Type B pancreatic cell (in vitro differentiated cells): ENCODE results near the gene CFAP58. TPM values are rescaled to one million over a fixed set of nuclear protein-coding genes. Genes with fewer than 3 reads are reported as not detected.
A peak's percentile ranks its signal among the peaks of the same experiment; 100 is the strongest.

Experiments
- DNase-seq: peaks from one replicate; pipeline ENCODE4 v3.0.0; 2021; ENCODE audit warnings: mixed read lengths; ENCODE audit not compliant: unreplicated experiment; ENCODE audit errors: extremely low spot score
- H3K27ac Mint-ChIP-seq: 2 replicates; pipeline ENCODE4 v1.8.0; 2021; ENCODE audit warnings: mild to moderate bottlenecking, mixed read lengths
- H3K27me3 Mint-ChIP-seq: 2 replicates; pipeline ENCODE4 v1.8.0; 2021; ENCODE audit warnings: mixed read lengths
- H3K36me3 Mint-ChIP-seq: 2 replicates; pipeline ENCODE4 v1.8.0; 2021; ENCODE audit warnings: mixed read lengths
- H3K4me1 Mint-ChIP-seq: one replicate; pipeline ENCODE4 v1.8.0; 2021; ENCODE audit warnings: mixed read lengths; ENCODE audit not compliant: unreplicated experiment
- H3K4me3 Mint-ChIP-seq: 2 replicates; pipeline ENCODE4 v1.8.0; 2021; ENCODE audit warnings: mild to moderate bottlenecking, mixed read lengths
- H3K9me3 Mint-ChIP-seq: 2 replicates; pipeline ENCODE4 v1.8.0; 2021; ENCODE audit warnings: mixed read lengths
- CTCF ChIP-seq: fragments of 200-600 bp; sonication (generic); conservative IDR thresholded peaks from 2 replicates; pipeline ENCODE4 v1.5.0; 2021; ENCODE audit warnings: antibody characterized with exemption, mild to moderate bottlenecking
- total RNA-seq: library from RNA; stranded (reverse); gene quantifications from 2 replicates; pipeline ENCODE4 v1.2.1, GENCODE V29; 2021; ENCODE audit warnings: low replicate concordance

Gene CFAP58
- total RNA-seq, 1 donor from 2014 or later: 0.34 TPM

GRCh38 chr10:104347295-104348045 lies 6.2 kb upstream of the CFAP58 start:
- no peak for TF ChIP-seq CTCF
- Mint-ChIP-seq H3K4me1 (peaks cover 13% of the 10 kb centered on the region), H3K27ac (no peak overlapping the region), H3K36me3 (no peaks in the 10 kb centered on the region), H3K9me3 (no peaks in the 10 kb centered on the region), H3K27me3 (peaks cover 14% of the 10 kb centered on the region), H3K4me3 (no peak overlapping the region)
- no peak for DNase-seq

- no peak overlapping the region for H3K4me3 Mint-ChIP-seq
- H3K27me3 Mint-ChIP-seq: peaks cover 17% of the 10 kb centered on the region
- H3K27ac Mint-ChIP-seq: no peak overlapping the region
- TF ChIP-seq CTCF: no peak
- peaks cover 4% of the 10 kb centered on the region for H3K9me3 Mint-ChIP-seq
- peaks cover 4% of the 10 kb centered on the region for H3K4me1 Mint-ChIP-seq
- H3K36me3 Mint-ChIP-seq: no peaks in the 10 kb centered on the region
- DNase-seq: no peak
Observed at GRCh38 chr10:104348601-104349000, 5.0 kb upstream of the CFAP58 start.

GRCh38 chr10:104349623-104350126 lies 4.0 kb upstream of the CFAP58 start:
- TF ChIP-seq CTCF: no peak
- Mint-ChIP-seq H3K27me3 (peaks cover 17% of the 10 kb centered on the region), H3K9me3 (peaks cover 5% of the 10 kb centered on the region), H3K27ac (no peak overlapping the region), H3K36me3 (no peaks in the 10 kb centered on the region), H3K4me3 (no peak overlapping the region), H3K4me1 (peaks cover 3% of the 10 kb centered on the region)
- no peak for DNase-seq

GRCh38 chr10:104350127-104350635 lies 3.5 kb upstream of the CFAP58 start:
- Mint-ChIP-seq H3K4me1 (peaks cover 3% of the 10 kb centered on the region), H3K27ac (no peak overlapping the region), H3K36me3 (no peaks in the 10 kb centered on the region), H3K27me3 (peaks cover 17% of the 10 kb centered on the region), H3K9me3 (peaks cover 5% of the 10 kb centered on the region), H3K4me3 (no peak overlapping the region)
- peak; percentile 73 for TF ChIP-seq CTCF
- no peak for DNase-seq

- no peak overlapping the region for H3K4me3 Mint-ChIP-seq
- peaks cover 3% of the 10 kb centered on the region for H3K4me1 Mint-ChIP-seq
- no peak for DNase-seq
- peak overlapping the region; percentile 33 for H3K27ac Mint-ChIP-seq
- no peak for TF ChIP-seq CTCF
- no peaks in the 10 kb centered on the region for H3K36me3 Mint-ChIP-seq
- peaks cover 17% of the 10 kb centered on the region for H3K27me3 Mint-ChIP-seq
- H3K9me3 Mint-ChIP-seq: peaks cover 5% of the 10 kb centered on the region
Observed at GRCh38 chr10:104351061-104351702, 2.5 kb upstream of the CFAP58 start.
